Endothelial cell of umbilical vein (primary cell): ENCODE measurements around the gene NAV2. TPM values are rescaled to one million over a fixed set of nuclear protein-coding genes. Genes with fewer than 3 reads are reported as not detected.

Experiments used
- BruUV-seq: library from RNA; stranded (reverse); fragments of 400-500 nt; replicated peaks from 2 replicates; lab custom pipeline; 2021; lab: Mats Ljungman, UMichigan
- CTCF ChIA-PET: fragments of 300-600, 350-600 bp; sonication (Branson Sonifier 250); formaldehyde crosslinking; loops from one replicate; lab custom pipeline; 2021; ENCODE audit warnings: antibody characterized with exemption, inconsistent platforms; lab: Charles Lee
- POLR2A ChIA-PET: fragments of 300-600, 350-600 bp; sonication (Branson Sonifier 250); formaldehyde crosslinking; loops from one replicate; lab custom pipeline; 2021; ENCODE audit warnings: antibody characterized with exemption, inconsistent platforms; lab: Charles Lee
- DNase-seq: peaks from one replicate; pipeline ENCODE4 v3.0.0-alpha.2; 2011; ENCODE audit warnings: low read depth, low spot score
- FAIRE-seq: peaks from 2 replicates; lab custom pipeline; 2011; peaks lifted over from hg19 to GRCh38; lab: Jason Lieb, UNC
- H2AFZ ChIP-seq: 2 replicates; pipeline ENCODE4 v1.6.0; 2012; ENCODE audit warnings: low read depth, low read length, control low read depth, inconsistent platforms
- H3K27ac ChIP-seq: 2 replicates; pipeline ENCODE4 v1.5.1; 2011; ENCODE audit warnings: low read depth, mild to moderate bottlenecking, control low read depth, low read length, moderate library complexity; ENCODE audit not compliant: insufficient read depth
- H3K27me3 ChIP-seq, 2 experiments: 2 replicates each; pipeline versions ENCODE4 v1.6.0 to v1.6.1; 2011; ENCODE audit warnings: low read length in 2 of 2, mixed read lengths in 1 of 2; ENCODE audit not compliant: control insufficient read depth in 2 of 2, insufficient read depth in 2 of 2
- H3K36me3 ChIP-seq, 2 experiments: 2 replicates in 1 of 2; 3 replicates in 1 of 2; pipeline ENCODE4 v1.5.1; 2011; ENCODE audit warnings: low read length in 2 of 2, mild to moderate bottlenecking in 1 of 2, moderate library complexity in 1 of 2; ENCODE audit not compliant: control insufficient read depth in 2 of 2, insufficient read depth in 2 of 2; ENCODE audit errors: extremely low read depth in 1 of 2
- H3K4me1 ChIP-seq: 3 replicates; pipeline ENCODE4 v1.5.1; 2011; ENCODE audit warnings: mild to moderate bottlenecking, low read length; ENCODE audit not compliant: control insufficient read depth, insufficient read depth; ENCODE audit errors: extremely low read depth
- H3K4me2 ChIP-seq: 2 replicates; pipeline ENCODE4 v1.6.1; 2011; ENCODE audit warnings: low read length, control low read depth, mixed read lengths; ENCODE audit not compliant: insufficient read depth
- H3K4me3 ChIP-seq, 3 experiments: fragments of 200-600 bp in 1 of 3; sonication (generic), shearing (Covaris generic) in 1 of 3; replicated peaks in 1 of 3; 2 replicates each; pipeline ENCODE4 v1.5.1; 2011 to 2016; ENCODE audit warnings: control low read depth in 3 of 3, low read length in 3 of 3, mild to moderate bottlenecking in 2 of 3, inconsistent platforms in 1 of 3, low read depth in 1 of 3, moderate library complexity in 1 of 3; ENCODE audit not compliant: insufficient read depth in 1 of 3
- H3K79me2 ChIP-seq: 2 replicates; pipeline ENCODE4 v1.6.0; 2012; ENCODE audit warnings: low read length, inconsistent platforms; ENCODE audit not compliant: control insufficient read depth, insufficient read depth
- H3K9ac ChIP-seq: replicated peaks from 2 replicates; pipeline ENCODE3; 2011; ENCODE audit warnings: low read length, control low read depth; ENCODE audit not compliant: insufficient read depth; ENCODE audit errors: extremely low read depth
- H3K9me1 ChIP-seq: replicated peaks from 3 replicates; pipeline ENCODE4 v1.6.0; 2011; ENCODE audit warnings: mild to moderate bottlenecking, low read length; ENCODE audit not compliant: control insufficient read depth, insufficient read depth; ENCODE audit errors: extremely low read depth
- H3K9me3 ChIP-seq: replicated peaks from 2 replicates; pipeline ENCODE4 v1.5.1; 2012; ENCODE audit warnings: low read length, inconsistent platforms; ENCODE audit not compliant: control insufficient read depth, insufficient read depth
- H4K20me1 ChIP-seq: replicated peaks from 2 replicates; pipeline ENCODE3; 2011; ENCODE audit warnings: mild to moderate bottlenecking, low read length; ENCODE audit not compliant: control insufficient read depth, insufficient read depth; ENCODE audit errors: extremely low read depth
- EZH2 ChIP-seq: IDR thresholded peaks from 2 replicates; pipeline ENCODE4 v1.6.1; 2012; ENCODE audit warnings: borderline replicate concordance, low read depth, mild to moderate bottlenecking, moderate library complexity, low read length, inconsistent platforms; ENCODE audit not compliant: severe bottlenecking
- FOS ChIP-seq: IDR thresholded peaks from 2 replicates; pipeline ENCODE4 v1.6.1; 2011; ENCODE audit warnings: mild to moderate bottlenecking, low read length, moderate library complexity, borderline replicate concordance; ENCODE audit not compliant: insufficient read depth
- GATA2 ChIP-seq: IDR thresholded peaks from 2 replicates; pipeline ENCODE4 v1.7.0; 2011; ENCODE audit warnings: low read depth, mild to moderate bottlenecking, moderate library complexity, mixed read lengths, low read length; ENCODE audit not compliant: insufficient read length, insufficient read depth
- JUN ChIP-seq: IDR thresholded peaks from 2 replicates; pipeline ENCODE4 v1.6.1; 2011; ENCODE audit warnings: borderline replicate concordance, low read depth; ENCODE audit not compliant: insufficient read length, insufficient read depth
- MYC ChIP-seq: IDR thresholded peaks from one replicate; pipeline ENCODE4 v1.6.1; 2011; ENCODE audit warnings: mild to moderate bottlenecking, low read depth, low read length
- POLR2A ChIP-seq: IDR thresholded peaks from 2 replicates; pipeline ENCODE4 v1.6.1; 2012; ENCODE audit warnings: low read depth, mild to moderate bottlenecking, control low read depth, low read length
- POLR2AphosphoS5 ChIP-seq: IDR thresholded peaks from 2 replicates; pipeline ENCODE4 v1.6.1; 2012; ENCODE audit warnings: low read depth, mild to moderate bottlenecking, control low read depth, low read length, moderate library complexity; ENCODE audit not compliant: insufficient read depth
- dilution Hi-C: fragments of 300-500 bp; cut with MboI; formaldehyde crosslinking; loops from one replicate; pipeline ENCODE4 v1.15.0; 2019; ENCODE audit warnings: low sequenced_read_pairs; ENCODE audit not compliant: extremely low pct_ligation_motif_present
- intact Hi-C: fragments of 100-400 bp; cut with micrococcal nuclease; formaldehyde crosslinking; loops from one replicate; pipeline ENCODE4 v1.10.0; 2022
- polyA plus RNA-seq, 4 experiments: library from polyadenylated mRNA; depleted of rRNA in 3 of 4; stranded (reverse) in 3 of 4; unstranded in 1 of 4; fragments of >200 nt; gene quantifications; 2 replicates each; pipeline versions ENCODE4 v1.2.1 to v1.2.3, GENCODE V29; 2011 to 2012; ENCODE audit warnings: missing spikeins in 1 of 4
- total RNA-seq: library from RNA; stranded (reverse); gene quantifications from 2 replicates; pipeline ENCODE4 v1.2.3, GENCODE V29; 2021
- TF ChIP-seq, protein P1 (sequence below), 2 donors: IDR thresholded peaks; 1 replicate in 1 of 2; 2 replicates in 1 of 2; pipeline ENCODE4 v1.5.1; 2011; ENCODE audit warnings: low read length in 2 of 2, mild to moderate bottlenecking in 2 of 2, moderate library complexity in 2 of 2, control low read depth in 1 of 2, inconsistent platforms in 1 of 2, low read depth in 1 of 2; ENCODE audit not compliant: insufficient read depth in 1 of 2; ENCODE audit errors: extremely low read depth in 1 of 2
- TF ChIP-seq, protein P2 (sequence below): IDR thresholded peaks from 2 replicates; pipeline ENCODE4 v1.6.1; 2011; ENCODE audit not compliant: insufficient read depth, insufficient read length

NAV2 gene
- total and polyA plus RNA-seq, 2 donors (not counting 3 experiments of a cell fraction or from before 2014, with no cell fraction given) = 10.9 to 68.0 TPM

DNA sequence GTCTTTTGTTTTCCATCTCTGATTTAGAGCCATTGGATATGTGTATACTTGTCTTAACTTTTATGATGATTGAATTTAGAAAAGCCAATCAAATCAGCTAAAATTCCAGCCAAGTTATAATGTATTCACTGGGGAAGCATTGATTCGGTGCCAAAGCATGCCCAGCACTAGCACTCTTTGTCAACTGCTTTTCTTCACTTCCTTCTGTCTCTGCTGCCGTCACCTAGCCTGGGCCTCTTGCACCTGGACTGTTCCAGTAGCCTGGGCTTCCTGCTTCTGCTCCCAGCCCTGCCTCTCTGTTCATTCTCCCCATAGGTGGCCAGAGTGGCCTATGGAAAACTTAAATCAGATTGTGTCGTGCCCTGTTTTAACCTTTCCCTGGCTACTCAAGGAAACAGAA is 80.7 kb downstream of the NAV2 start:
- BruUV-seq = no TSS peak
- Histone ChIP-seq H3K9me1 (no peaks in the 10 kb centered on the region), H4K20me1 (no peaks in the 10 kb centered on the region), H3K4me1 (peaks cover 2% of the 10 kb centered on the region), H2AFZ (no peak overlapping the region), H3K9ac (no peak overlapping the region), H3K9me3 (no peaks in the 10 kb centered on the region), H3K27me3 (no peaks in the 10 kb centered on the region), H3K36me3 (no peaks in the 10 kb centered on the region), H3K4me3 (no peak overlapping the region), H3K27ac (no peak overlapping the region), H3K79me2 (peaks cover 86% of the 10 kb centered on the region), H3K4me2 (no peak overlapping the region)
- DNase-seq (no peak), FAIRE-seq (no peak)
- TF ChIP-seq JUN = no peak
- no peak for TF ChIP-seq MYC
- intact Hi-C loops (no loop called here), dilution Hi-C loops (no loop called here)
- ChIA-PET CTCF (no interaction called here), POLR2A (no interaction called here)

DNA sequence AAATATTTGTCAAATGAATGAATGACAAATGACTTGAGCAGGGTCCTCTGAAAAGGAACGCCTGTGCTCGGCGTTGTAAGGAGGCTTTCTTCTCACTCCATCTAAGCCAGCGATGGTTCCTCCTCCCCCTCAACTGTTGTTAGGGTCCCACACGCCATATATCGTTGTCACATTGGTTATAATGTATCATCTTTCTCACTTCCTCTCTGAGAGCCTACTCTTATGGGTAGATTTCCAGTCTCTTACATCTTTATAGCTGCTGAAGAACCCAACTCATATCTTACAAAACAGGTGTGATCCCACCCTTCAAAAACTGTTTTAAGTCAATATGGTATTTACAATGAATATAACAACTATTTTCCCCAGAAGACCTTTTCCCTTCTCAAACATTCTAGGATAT is 81.5 kb downstream of the NAV2 start:
- Histone ChIP-seq H3K4me1 (peaks cover 2% of the 10 kb centered on the region), H3K9me3 (no peaks in the 10 kb centered on the region), H3K4me3 (no peak overlapping the region), H2AFZ (no peak overlapping the region), H3K9me1 (no peaks in the 10 kb centered on the region), H3K27me3 (no peaks in the 10 kb centered on the region), H3K79me2 (peaks cover 86% of the 10 kb centered on the region), H3K4me2 (no peak overlapping the region), H4K20me1 (no peaks in the 10 kb centered on the region), H3K27ac (no peak overlapping the region), H3K36me3 (no peaks in the 10 kb centered on the region), H3K9ac (no peak overlapping the region)
- no peak for DNase-seq
- no peak for FAIRE-seq
- dilution Hi-C loops (no loop called here), intact Hi-C loops (no loop called here)
- CTCF ChIA-PET = no interaction called here
- no TSS peak for BruUV-seq
- POLR2A ChIA-PET = no interaction called here
- TF ChIP-seq EZH2 (no peak), JUN (no peak), FOS (no peak), POLR2A (no peak), MYC (no peak), GATA2 (no peak), POLR2AphosphoS5 (no peak)
- TF ChIP-seq, protein P1, sequence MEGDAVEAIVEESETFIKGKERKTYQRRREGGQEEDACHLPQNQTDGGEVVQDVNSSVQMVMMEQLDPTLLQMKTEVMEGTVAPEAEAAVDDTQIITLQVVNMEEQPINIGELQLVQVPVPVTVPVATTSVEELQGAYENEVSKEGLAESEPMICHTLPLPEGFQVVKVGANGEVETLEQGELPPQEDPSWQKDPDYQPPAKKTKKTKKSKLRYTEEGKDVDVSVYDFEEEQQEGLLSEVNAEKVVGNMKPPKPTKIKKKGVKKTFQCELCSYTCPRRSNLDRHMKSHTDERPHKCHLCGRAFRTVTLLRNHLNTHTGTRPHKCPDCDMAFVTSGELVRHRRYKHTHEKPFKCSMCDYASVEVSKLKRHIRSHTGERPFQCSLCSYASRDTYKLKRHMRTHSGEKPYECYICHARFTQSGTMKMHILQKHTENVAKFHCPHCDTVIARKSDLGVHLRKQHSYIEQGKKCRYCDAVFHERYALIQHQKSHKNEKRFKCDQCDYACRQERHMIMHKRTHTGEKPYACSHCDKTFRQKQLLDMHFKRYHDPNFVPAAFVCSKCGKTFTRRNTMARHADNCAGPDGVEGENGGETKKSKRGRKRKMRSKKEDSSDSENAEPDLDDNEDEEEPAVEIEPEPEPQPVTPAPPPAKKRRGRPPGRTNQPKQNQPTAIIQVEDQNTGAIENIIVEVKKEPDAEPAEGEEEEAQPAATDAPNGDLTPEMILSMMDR (IDR thresholded peaks at IDR 0.05; ENCODE audit: extremely low read depth in 1 of 2, insufficient read depth in 1 of 2, low read depth in 1 of 2, low read length in 2 of 2) = no peak
- TF ChIP-seq, protein P2, sequence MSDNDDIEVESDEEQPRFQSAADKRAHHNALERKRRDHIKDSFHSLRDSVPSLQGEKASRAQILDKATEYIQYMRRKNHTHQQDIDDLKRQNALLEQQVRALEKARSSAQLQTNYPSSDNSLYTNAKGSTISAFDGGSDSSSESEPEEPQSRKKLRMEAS = no peak
